Measurements from ENCODE around the gene KCNH1.

GRCh38 chr1:210685295-210685650 lies 448.7 kb downstream of the KCNH1 start:
- TF ChIP-seq CTCF (conservative IDR thresholded peaks at IDR 0.05; ENCODE audit: low read depth, low read length) (no peak), EZH2 (IDR thresholded peaks at IDR 0.05; ENCODE audit: borderline replicate concordance, low read depth, low read length, poor library complexity, severe bottlenecking) (no peak)

Data from A673 (cell line).